Vagina (tissue), 2 donors: ENCODE measurements around the gene MRPL12.

Experiments
- POLR2A ChIP-seq, 2 donors: fragments of 450-650 bp; IDR thresholded peaks; one replicate each; pipeline ENCODE4 v1.6.1; 2017; ENCODE audit warnings: antibody characterized with exemption in 2 of 2, mild to moderate bottlenecking in 2 of 2, moderate library complexity in 2 of 2
- POLR2AphosphoS5 ChIP-seq, 2 donors: sonication (generic); formaldehyde crosslinking; IDR thresholded peaks; one replicate each; pipeline ENCODE4 v1.9.0; 2017; ENCODE audit warnings: antibody characterized with exemption in 2 of 2, mild to moderate bottlenecking in 2 of 2, low read depth in 1 of 2; ENCODE audit not compliant: insufficient read depth in 1 of 2
- TF ChIP-seq, protein P1 (sequence below), 3 experiments: fragments of 450-650 bp in 2 of 3; fragments of 200-600 bp in 1 of 3; sonication (generic) in 1 of 3; IDR thresholded peaks; one replicate each; pipeline ENCODE4 v1.5.1; 2017 to 2019; ENCODE audit warnings: antibody characterized with exemption in 3 of 3, mild to moderate bottlenecking in 2 of 3, moderate library complexity in 2 of 3

- TF ChIP-seq POLR2A (IDR thresholded peaks at IDR 0.05) (no peak), POLR2AphosphoS5 (IDR thresholded peaks at IDR 0.05; ENCODE audit: insufficient read depth in 1 of 2, low read depth in 1 of 2) (no peak)
- TF ChIP-seq, protein P1, sequence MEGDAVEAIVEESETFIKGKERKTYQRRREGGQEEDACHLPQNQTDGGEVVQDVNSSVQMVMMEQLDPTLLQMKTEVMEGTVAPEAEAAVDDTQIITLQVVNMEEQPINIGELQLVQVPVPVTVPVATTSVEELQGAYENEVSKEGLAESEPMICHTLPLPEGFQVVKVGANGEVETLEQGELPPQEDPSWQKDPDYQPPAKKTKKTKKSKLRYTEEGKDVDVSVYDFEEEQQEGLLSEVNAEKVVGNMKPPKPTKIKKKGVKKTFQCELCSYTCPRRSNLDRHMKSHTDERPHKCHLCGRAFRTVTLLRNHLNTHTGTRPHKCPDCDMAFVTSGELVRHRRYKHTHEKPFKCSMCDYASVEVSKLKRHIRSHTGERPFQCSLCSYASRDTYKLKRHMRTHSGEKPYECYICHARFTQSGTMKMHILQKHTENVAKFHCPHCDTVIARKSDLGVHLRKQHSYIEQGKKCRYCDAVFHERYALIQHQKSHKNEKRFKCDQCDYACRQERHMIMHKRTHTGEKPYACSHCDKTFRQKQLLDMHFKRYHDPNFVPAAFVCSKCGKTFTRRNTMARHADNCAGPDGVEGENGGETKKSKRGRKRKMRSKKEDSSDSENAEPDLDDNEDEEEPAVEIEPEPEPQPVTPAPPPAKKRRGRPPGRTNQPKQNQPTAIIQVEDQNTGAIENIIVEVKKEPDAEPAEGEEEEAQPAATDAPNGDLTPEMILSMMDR (IDR thresholded peaks at IDR 0.05): no peak
Observed at GRCh38 chr17:81706757-81707624, 3.8 kb downstream of the MRPL12 start.
